PFSK-1 (cell line): ENCODE measurements around the gene ATF1.

Experiments used
- FOXP2 ChIP-seq: optimal IDR thresholded peaks from 2 replicates; pipeline ENCODE3; 2011; ENCODE audit warnings: borderline replicate concordance, control low read depth, inconsistent platforms; ENCODE audit not compliant: insufficient read depth; ENCODE audit errors: extremely low read length, extremely low read depth
- POLR2AphosphoS5 ChIP-seq: IDR thresholded peaks from 2 replicates; pipeline ENCODE4 v1.6.1; 2012; ENCODE audit warnings: low read depth, mild to moderate bottlenecking, control low read depth, low read length, moderate library complexity
- SIN3A ChIP-seq: IDR thresholded peaks from 2 replicates; pipeline ENCODE4 v1.6.1; 2012; ENCODE audit warnings: mild to moderate bottlenecking, low read length, moderate library complexity, borderline replicate concordance; ENCODE audit not compliant: insufficient read depth
- TAF1 ChIP-seq: IDR thresholded peaks from 2 replicates; pipeline ENCODE4 v1.6.1; 2012; ENCODE audit warnings: low read length, control low read depth, borderline replicate concordance; ENCODE audit not compliant: insufficient read depth
- TF ChIP-seq, protein P1 (sequence below), 2 experiments: IDR thresholded peaks; 2 replicates each; pipeline versions ENCODE4 v1.6.1 to v1.8.0; 2011 to 2012; ENCODE audit warnings: low read depth in 2 of 2, low read length in 2 of 2, control low read depth in 1 of 2, inconsistent platforms in 1 of 2, mild to moderate bottlenecking in 1 of 2, moderate library complexity in 1 of 2; ENCODE audit not compliant: insufficient read depth in 1 of 2

DNA sequence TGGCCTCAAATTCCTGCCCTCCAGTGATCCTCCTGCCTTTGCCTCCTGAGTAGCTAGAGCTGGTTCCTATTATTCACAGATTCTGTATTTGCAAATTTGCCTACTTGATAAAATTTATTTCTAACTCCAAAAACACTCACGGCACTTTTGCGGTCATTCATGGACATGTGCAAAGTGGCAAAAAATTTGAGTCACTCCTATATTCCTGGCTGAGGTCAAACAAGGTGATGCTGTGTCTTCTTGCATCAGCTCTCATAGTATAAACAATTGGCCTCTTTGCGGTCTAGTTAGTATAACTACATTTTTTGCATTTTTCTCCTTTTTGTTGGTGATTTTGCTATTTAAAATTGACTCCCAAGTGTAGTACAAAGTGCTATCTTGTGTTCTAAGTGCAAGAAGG is 24.7 kb downstream of the ATF1 start:
- TF ChIP-seq, protein P1, sequence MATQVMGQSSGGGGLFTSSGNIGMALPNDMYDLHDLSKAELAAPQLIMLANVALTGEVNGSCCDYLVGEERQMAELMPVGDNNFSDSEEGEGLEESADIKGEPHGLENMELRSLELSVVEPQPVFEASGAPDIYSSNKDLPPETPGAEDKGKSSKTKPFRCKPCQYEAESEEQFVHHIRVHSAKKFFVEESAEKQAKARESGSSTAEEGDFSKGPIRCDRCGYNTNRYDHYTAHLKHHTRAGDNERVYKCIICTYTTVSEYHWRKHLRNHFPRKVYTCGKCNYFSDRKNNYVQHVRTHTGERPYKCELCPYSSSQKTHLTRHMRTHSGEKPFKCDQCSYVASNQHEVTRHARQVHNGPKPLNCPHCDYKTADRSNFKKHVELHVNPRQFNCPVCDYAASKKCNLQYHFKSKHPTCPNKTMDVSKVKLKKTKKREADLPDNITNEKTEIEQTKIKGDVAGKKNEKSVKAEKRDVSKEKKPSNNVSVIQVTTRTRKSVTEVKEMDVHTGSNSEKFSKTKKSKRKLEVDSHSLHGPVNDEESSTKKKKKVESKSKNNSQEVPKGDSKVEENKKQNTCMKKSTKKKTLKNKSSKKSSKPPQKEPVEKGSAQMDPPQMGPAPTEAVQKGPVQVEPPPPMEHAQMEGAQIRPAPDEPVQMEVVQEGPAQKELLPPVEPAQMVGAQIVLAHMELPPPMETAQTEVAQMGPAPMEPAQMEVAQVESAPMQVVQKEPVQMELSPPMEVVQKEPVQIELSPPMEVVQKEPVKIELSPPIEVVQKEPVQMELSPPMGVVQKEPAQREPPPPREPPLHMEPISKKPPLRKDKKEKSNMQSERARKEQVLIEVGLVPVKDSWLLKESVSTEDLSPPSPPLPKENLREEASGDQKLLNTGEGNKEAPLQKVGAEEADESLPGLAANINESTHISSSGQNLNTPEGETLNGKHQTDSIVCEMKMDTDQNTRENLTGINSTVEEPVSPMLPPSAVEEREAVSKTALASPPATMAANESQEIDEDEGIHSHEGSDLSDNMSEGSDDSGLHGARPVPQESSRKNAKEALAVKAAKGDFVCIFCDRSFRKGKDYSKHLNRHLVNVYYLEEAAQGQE (IDR thresholded peaks at IDR 0.05; ENCODE audit: insufficient read depth in 1 of 2, low read depth in 2 of 2, low read length in 2 of 2) = no peak
- no peak for TF ChIP-seq SIN3A
- no peak for TF ChIP-seq FOXP2
- no peak for TF ChIP-seq POLR2AphosphoS5
- no peak for TF ChIP-seq TAF1
